Fibroblast of lung (primary cell): ENCODE measurements around the gene SUPT3H. TPM values are rescaled to one million over a fixed set of nuclear protein-coding genes. Genes with fewer than 3 reads are reported as not detected.

Source experiments
- DNase-seq, 2 donors: peaks; one replicate each; pipeline versions ENCODE4 v3.0.0 to v3.0.0-alpha.2; 2010; ENCODE audit warnings: low read depth in 2 of 2
- H2AFZ ChIP-seq: 2 replicates; pipeline ENCODE4 v1.5.1; 2012; ENCODE audit warnings: low read length, control low read depth, inconsistent platforms
- H3K27ac ChIP-seq: 2 replicates; pipeline ENCODE4 v1.5.1; 2011; ENCODE audit warnings: low read length, control low read depth; ENCODE audit not compliant: insufficient read depth
- H3K27me3 ChIP-seq: 2 replicates; pipeline ENCODE4 v1.5.1; 2011; ENCODE audit warnings: mild to moderate bottlenecking, low read length; ENCODE audit not compliant: control insufficient read depth, insufficient read depth
- H3K36me3 ChIP-seq: 2 replicates; pipeline ENCODE4 v1.5.1; 2011; ENCODE audit warnings: low read length; ENCODE audit not compliant: control insufficient read depth, insufficient read depth
- H3K4me1 ChIP-seq: 2 replicates; pipeline ENCODE4 v1.5.1; 2011; ENCODE audit warnings: low read length; ENCODE audit not compliant: control insufficient read depth, insufficient read depth; ENCODE audit errors: extremely low read depth
- H3K4me2 ChIP-seq: 2 replicates; pipeline ENCODE4 v1.5.1; 2011; ENCODE audit warnings: low read length, control low read depth; ENCODE audit not compliant: insufficient read depth; ENCODE audit errors: extremely low read depth
- H3K4me3 ChIP-seq, 4 experiments: fragments of 200-600 bp in 1 of 4; sonication (generic) in 1 of 4; replicated peaks in 1 of 4; 2 replicates each; pipeline ENCODE4 v1.5.1; 2011 to 2016; ENCODE audit warnings: low read length in 4 of 4, low read depth in 3 of 4, mild to moderate bottlenecking in 3 of 4, control low read depth in 2 of 4, inconsistent platforms in 1 of 4, mixed read lengths in 1 of 4; ENCODE audit not compliant: insufficient read depth in 1 of 4; ENCODE audit errors: control extremely low read depth in 1 of 4
- H3K79me2 ChIP-seq: 2 replicates; pipeline ENCODE4 v1.5.1; 2012; ENCODE audit warnings: mild to moderate bottlenecking, low read length, inconsistent platforms; ENCODE audit not compliant: control insufficient read depth, insufficient read depth
- H3K9ac ChIP-seq: 2 replicates; pipeline ENCODE4 v1.5.1; 2011; ENCODE audit warnings: mild to moderate bottlenecking, low read length, control low read depth; ENCODE audit not compliant: insufficient read depth
- H3K9me3 ChIP-seq: 2 replicates; pipeline ENCODE4 v1.5.1; 2012; ENCODE audit warnings: low read depth, low read length; ENCODE audit not compliant: control insufficient read depth, insufficient read depth
- H4K20me1 ChIP-seq: 2 replicates; pipeline ENCODE4 v1.5.1; 2011; ENCODE audit warnings: low read length; ENCODE audit not compliant: control insufficient read depth, insufficient read depth; ENCODE audit errors: extremely low read depth
- EZH2 ChIP-seq: IDR thresholded peaks from 2 replicates; pipeline ENCODE4 v1.5.1; 2012; ENCODE audit warnings: low read length, control low read depth, mild to moderate bottlenecking; ENCODE audit errors: missing control alignments
- polyA plus RNA-seq, 2 donors: library from polyadenylated mRNA; depleted of rRNA in 1 of 2; stranded (reverse) in 1 of 2; unstranded in 1 of 2; fragments of >200 nt; gene quantifications; 2 replicates each; pipeline ENCODE4 v1.2.1, GENCODE V29; 2011 to 2012; ENCODE audit warnings: missing spikeins in 1 of 2
- total RNA-seq: library from RNA; depleted of rRNA; stranded (reverse); fragments of >200 nt; gene quantifications from 2 replicates; pipeline ENCODE4 v1.2.1, GENCODE V29; 2014
- TF ChIP-seq, protein P1 (sequence below), 2 donors: IDR thresholded peaks in 1 of 2; conservative IDR thresholded peaks in 1 of 2; 1 replicate in 1 of 2; 2 replicates in 1 of 2; pipeline ENCODE4 v1.5.1; 2011 to 2012; ENCODE audit warnings: low read length in 2 of 2, control low read depth in 1 of 2, inconsistent platforms in 1 of 2, low read depth in 1 of 2, mild to moderate bottlenecking in 1 of 2

Gene SUPT3H
- total and polyA plus RNA-seq, 2 donors (not counting 1 experiment from before 2014, with no cell fraction given) = 8.3 to 8.5 TPM

DNA sequence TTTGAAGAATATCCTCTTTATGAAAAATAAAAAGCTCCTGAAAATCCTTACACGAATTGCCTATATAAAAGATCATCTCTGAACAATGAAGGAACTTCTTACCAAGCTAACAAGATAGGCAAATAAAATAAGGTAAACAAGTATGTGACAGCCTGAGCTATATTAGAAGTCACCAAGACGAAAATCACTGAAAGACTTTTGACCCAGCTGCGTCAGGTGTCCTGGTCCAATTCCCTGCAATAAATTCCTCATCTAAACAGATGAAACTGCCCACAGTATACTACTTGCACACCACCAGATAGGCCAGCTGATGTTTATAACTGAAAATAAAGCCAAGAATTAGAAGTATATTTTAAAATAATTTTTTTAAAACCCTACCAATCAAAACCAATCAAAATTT is 117.0 kb downstream of the SUPT3H start:
- no peak overlapping the region for H3K4me3 ChIP-seq
- no peak overlapping the region for H2AFZ ChIP-seq
- H4K20me1 ChIP-seq = no peaks in the 10 kb centered on the region
- no peak for DNase-seq
- H3K9ac ChIP-seq = no peak overlapping the region
- H3K4me1 ChIP-seq = no peaks in the 10 kb centered on the region
- no peaks in the 10 kb centered on the region for H3K27me3 ChIP-seq
- TF ChIP-seq, protein P1, sequence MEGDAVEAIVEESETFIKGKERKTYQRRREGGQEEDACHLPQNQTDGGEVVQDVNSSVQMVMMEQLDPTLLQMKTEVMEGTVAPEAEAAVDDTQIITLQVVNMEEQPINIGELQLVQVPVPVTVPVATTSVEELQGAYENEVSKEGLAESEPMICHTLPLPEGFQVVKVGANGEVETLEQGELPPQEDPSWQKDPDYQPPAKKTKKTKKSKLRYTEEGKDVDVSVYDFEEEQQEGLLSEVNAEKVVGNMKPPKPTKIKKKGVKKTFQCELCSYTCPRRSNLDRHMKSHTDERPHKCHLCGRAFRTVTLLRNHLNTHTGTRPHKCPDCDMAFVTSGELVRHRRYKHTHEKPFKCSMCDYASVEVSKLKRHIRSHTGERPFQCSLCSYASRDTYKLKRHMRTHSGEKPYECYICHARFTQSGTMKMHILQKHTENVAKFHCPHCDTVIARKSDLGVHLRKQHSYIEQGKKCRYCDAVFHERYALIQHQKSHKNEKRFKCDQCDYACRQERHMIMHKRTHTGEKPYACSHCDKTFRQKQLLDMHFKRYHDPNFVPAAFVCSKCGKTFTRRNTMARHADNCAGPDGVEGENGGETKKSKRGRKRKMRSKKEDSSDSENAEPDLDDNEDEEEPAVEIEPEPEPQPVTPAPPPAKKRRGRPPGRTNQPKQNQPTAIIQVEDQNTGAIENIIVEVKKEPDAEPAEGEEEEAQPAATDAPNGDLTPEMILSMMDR (conservative IDR thresholded peaks at IDR 0.05 in 1 of 2, IDR thresholded peaks at IDR 0.05 in 1 of 2; ENCODE audit: low read depth in 1 of 2, low read length in 2 of 2) = no peak
- TF ChIP-seq EZH2 = no peak
- H3K79me2 ChIP-seq = no peaks in the 10 kb centered on the region
- no peak overlapping the region for H3K27ac ChIP-seq
- H3K9me3 ChIP-seq = no peaks in the 10 kb centered on the region
- no peaks in the 10 kb centered on the region for H3K36me3 ChIP-seq
- H3K4me2 ChIP-seq = no peak overlapping the region

DNA sequence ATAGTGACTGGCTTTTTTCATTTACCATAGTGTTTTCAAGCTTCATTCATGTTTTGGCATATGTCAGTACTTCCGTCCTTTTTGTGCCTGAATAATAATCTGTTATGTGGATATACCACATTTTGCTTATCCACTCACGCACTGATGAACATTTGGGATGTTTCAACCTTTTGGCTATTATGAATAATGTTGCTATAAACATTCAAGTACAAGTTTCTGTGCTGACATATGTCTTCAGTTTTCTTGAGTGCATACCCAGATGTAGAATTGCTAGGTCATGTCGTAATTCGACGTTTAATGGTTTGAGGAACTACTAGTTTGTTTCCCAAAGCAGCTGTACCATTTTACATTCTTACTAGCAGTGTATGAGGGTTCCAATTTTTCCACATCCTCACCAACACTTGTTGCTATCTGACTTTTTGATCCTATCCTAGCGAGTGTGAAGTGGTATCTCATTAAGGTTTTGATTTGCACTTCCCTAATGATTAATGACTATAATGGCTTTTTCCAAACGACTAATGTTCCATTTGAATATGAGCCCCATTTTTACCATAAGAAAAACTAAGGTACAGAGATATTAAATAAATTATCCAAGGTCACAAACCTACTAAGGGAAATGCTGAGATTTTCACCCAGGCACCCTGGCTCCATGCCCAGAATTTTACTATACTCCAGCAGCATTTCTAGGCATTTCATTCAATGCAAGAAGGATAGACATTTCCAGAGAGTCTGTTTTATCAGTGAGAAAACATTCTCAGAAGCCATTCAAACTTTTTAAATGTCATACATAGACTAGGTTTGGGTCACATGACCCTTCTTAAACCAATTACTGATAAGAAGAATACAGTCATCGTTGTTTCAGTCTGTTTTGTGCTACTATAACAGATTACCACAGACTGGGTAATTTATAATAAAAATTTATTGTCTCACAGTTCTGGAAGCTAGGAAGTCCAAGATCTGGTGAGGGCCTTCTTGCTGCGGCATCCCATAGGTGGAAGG is 120.7 kb downstream of the SUPT3H start:
- Histone ChIP-seq H4K20me1 (no peaks in the 10 kb centered on the region), H2AFZ (no peak overlapping the region), H3K36me3 (no peaks in the 10 kb centered on the region), H3K79me2 (no peaks in the 10 kb centered on the region), H3K4me1 (no peaks in the 10 kb centered on the region), H3K27ac (no peak overlapping the region), H3K9ac (no peak overlapping the region), H3K9me3 (no peaks in the 10 kb centered on the region), H3K4me3 (no peak overlapping the region), H3K4me2 (no peak overlapping the region), H3K27me3 (no peaks in the 10 kb centered on the region)
- DNase-seq = peak in 1 of 2 donors; percentile 61
- TF ChIP-seq, protein P1 (conservative IDR thresholded peaks at IDR 0.05 in 1 of 2, IDR thresholded peaks at IDR 0.05 in 1 of 2; ENCODE audit: low read depth in 1 of 2, low read length in 2 of 2) = no peak
- no peak for TF ChIP-seq EZH2

DNA sequence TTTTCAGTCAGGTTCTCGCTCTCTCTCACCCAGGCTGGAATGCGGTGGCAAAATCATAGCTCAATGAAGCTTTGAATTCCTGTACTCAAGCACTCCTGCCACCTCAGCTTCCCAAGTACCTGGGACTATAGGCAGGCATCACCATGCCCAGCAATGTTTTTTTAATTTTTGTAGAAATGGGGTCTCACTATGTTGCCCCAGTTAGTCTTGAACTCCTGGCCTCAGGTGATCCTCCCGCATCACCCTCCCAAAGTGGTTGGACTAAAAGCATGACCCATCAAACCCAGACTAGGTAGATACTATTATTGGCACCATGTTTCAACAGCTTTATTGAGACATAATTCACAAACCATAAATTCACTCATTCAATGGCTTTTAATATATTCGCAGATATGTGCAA is 122.3 kb downstream of the SUPT3H start:
- no peak overlapping the region for H3K4me2 ChIP-seq
- no peaks in the 10 kb centered on the region for H4K20me1 ChIP-seq
- TF ChIP-seq EZH2 = no peak
- TF ChIP-seq, protein P1 (conservative IDR thresholded peaks at IDR 0.05 in 1 of 2, IDR thresholded peaks at IDR 0.05 in 1 of 2; ENCODE audit: low read depth in 1 of 2, low read length in 2 of 2) = no peak
- no peaks in the 10 kb centered on the region for H3K36me3 ChIP-seq
- no peaks in the 10 kb centered on the region for H3K9me3 ChIP-seq
- H3K79me2 ChIP-seq = no peaks in the 10 kb centered on the region
- no peaks in the 10 kb centered on the region for H3K27me3 ChIP-seq
- no peaks in the 10 kb centered on the region for H3K4me1 ChIP-seq
- H3K9ac ChIP-seq = no peak overlapping the region
- DNase-seq = no peak
- no peak overlapping the region for H2AFZ ChIP-seq
- no peak overlapping the region for H3K27ac ChIP-seq
- no peak overlapping the region for H3K4me3 ChIP-seq
